T47D (cell line): ENCODE data around the gene VWA1.
"Not testable (repeated sequence)": the region's sequence is repeated elsewhere in the genome, so short reads cannot be mapped to it uniquely, and the experiment has no call there.

Experiments
- DNase-seq, 2 experiments: peaks; one replicate each; pipeline versions ENCODE4 v3.0.0 to v3.0.0-alpha.2; 2011 to 2012; ENCODE audit warnings: low read depth in 1 of 2, low spot score in 1 of 2
- JUND ChIP-seq: IDR thresholded peaks from 2 replicates; pipeline ENCODE4 v1.6.1; 2012; ENCODE audit warnings: low read depth
- in situ Hi-C: cut with HindIII; loops from 2 replicates; pipeline ENCODE4 v1.10.0; 2016; ENCODE audit warnings: low sequenced_read_pairs, low pct_unique_long_range_greater_than_20kb

The VWA1 gene

DNA sequence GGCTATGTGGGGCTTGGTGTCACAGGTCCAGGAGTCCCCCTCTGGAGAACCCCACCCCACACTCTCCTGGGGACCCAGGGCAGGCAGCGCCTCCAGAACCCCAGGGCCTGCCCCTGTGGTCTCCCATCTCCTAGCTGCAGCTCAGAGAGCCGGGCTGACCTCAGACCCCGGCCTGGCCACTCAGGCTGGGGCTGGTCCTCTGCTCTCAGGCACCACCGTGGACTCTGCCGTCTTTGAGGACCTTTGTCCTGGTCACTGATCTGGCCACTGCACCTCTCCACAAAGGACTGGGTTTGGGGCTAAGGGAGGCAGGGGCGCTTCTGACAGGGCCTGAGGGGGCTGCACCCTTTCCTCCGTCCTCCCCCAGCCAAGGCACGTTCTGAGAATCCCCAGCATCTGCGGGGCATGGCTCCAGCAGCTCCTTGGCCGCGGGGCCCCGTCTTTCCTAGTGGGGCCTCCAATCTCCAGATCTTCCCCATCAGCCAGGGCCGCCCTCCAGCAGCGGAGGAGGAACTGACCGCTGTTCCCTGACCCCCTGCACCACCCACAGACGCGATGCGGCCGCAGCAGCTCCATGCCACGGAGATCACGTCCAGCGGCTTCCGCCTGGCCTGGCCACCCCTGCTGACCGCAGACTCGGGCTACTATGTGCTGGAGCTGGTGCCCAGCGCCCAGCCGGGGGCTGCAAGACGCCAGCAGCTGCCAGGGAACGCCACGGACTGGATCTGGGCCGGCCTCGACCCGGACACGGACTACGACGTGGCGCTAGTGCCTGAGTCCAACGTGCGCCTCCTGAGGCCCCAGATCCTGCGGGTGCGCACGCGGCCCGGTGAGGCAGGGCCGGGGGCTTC is 3.3 kb downstream of the VWA1 start:
- no peak for TF ChIP-seq JUND
- in situ Hi-C loops = no loop called here
- no peak for DNase-seq

DNA sequence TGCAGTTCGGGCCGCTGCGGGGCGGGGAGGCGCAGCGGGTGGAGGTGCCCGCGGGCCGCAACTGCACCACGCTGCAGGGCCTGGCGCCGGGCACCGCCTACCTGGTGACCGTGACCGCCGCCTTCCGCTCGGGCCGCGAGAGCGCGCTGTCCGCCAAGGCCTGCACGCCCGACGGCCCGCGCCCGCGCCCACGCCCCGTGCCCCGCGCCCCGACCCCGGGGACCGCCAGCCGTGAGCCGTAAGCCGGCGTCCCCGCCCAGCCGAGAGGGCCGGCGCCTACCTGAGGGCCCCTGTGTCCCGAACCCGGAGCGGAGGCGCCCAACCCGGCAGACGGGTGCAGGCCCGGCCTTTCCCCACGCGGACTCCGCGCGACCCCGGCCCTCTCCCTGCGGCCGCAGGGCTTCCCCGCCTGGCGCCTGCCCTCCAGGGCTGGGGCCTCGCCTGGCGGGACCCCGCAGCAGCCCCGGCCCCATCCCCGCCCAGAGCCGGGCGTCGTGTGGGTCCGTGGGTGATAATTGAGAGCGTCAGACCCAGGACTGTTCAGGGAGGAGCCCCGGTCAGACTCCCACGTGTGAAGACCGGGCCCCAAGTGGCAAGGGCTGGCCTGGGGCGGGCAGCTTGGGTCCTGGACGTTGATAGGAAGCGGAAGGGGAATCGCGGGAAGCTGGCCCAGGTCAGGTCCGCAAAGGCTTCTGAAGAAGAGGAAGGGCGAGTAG is 4.2 kb downstream of the VWA1 start:
- no peak for DNase-seq
- in situ Hi-C loops = no loop called here
- TF ChIP-seq JUND = no peak

DNA sequence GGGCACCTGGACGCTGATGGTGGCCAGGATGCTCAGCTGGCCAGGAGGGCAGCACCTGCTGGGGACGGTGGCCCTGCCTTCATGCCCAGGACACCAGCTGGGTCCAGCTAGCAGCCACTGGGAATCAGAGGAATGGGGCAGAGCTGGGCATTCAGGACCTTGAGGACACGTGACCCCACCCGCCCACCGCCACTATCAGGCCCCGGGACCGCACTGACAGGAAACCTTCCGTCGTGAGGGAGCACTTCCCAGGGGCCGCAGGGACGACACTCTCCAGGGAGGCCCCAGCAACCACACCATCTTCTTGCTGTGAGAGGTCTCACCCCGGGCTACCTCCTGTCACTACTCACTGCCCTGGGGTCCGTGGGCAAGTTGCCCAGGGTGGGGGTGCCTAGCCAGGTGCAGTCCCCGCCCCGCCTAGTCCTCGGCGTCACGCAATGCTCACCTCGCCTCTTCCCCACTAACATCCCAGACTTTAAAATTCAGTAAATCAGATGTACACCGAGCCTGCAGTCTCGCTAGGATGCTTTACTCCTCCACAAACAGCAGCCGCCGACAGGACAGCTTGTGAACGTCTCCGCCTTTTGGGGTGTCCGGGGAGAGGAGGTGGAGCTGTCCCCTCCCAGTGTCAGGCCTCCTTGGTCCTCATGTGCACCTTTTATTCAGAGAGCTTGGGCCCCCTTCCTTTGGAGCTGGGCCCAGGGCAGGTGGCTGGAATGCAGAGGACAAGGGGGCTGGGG is 4.9 kb downstream of the VWA1 start:
- DNase-seq = no peak
- in situ Hi-C loops = no loop called here

DNA sequence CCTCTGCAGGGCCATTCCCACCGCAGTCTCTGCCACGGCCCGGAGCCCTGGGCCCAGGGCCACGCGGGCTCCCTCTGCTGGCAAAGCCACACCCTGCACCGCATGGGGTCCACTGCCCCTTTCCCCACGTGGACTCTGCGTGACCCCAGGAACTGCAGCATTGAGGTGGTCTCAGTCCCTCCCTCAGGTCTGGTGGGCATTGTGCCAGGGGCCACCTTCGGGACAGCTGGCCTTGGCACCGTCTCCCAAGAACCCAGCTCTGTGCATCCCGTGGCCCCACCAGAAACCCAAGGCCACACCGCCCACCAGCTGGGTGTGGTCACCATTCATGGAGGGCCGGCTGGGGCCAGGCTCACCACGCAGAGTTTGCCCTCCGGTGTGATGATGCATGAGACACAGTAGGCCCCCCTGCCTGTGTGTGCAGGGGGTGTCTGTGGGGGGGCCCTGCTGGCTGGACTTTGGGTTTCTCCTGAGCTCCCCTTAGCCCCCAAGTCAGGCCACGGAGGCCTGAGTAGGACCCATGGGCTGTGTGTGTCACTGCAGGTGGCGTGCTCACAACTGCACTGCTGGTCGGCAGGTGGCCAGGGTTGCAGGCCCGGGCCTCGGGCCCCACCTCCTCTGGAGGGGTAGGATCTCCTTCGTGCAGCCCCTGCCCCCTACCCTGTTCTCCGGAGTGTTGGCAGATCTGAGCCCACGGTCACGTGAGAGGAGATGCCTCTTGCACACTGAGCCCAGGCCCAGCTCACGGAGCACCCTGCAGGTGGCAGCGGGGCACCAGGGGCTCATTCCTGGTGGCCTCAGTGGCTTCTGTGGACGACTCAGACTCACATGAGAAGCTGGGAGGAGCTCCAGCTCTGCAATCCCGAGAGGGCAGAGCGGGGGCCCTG is 5.8 kb downstream of the VWA1 start:
- in situ Hi-C loops = no loop called here
- peak in 1 of 2 experiments; percentile 41 for DNase-seq
- TF ChIP-seq JUND = no peak

More for the DNA sequence above, 4.9 kb downstream of the VWA1 start:
- TF ChIP-seq JUND = no peak

DNA sequence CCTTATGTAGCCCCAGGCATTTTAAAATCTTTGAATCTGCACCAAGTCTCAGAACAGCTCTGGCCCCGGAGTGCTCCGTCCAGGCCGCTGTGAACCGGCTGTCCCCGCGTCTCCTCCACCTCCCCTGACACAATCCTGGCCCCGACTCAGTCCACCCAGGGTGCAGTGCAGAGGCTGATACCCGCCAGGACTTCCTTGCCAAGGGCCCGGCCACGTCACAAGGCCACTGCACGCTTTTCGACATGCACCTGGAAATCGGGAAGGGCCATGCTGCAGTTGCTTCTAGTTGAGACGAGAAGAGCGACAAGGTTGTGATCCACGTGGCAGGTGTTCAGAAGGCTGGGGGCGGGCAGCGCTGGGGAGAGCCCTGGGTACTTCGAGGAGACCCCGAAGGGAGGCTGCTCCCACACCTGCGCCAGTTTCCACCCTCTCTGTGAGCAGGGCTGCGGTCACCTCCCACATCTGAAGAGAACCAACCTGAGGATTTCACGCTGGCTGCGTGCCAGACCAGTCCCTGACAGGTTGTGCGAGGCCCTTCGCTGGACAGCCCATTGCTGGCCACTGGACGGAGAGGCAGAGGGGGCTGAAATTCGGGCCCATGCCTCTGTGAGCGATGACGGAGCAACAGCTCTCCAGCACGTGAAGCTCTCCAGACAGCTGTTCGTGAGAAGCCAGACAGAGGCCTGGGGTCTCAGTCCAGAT is 6.7 kb downstream of the VWA1 start:
- DNase-seq = no peak
- no peak for TF ChIP-seq JUND
- in situ Hi-C loops = no loop called here

DNA sequence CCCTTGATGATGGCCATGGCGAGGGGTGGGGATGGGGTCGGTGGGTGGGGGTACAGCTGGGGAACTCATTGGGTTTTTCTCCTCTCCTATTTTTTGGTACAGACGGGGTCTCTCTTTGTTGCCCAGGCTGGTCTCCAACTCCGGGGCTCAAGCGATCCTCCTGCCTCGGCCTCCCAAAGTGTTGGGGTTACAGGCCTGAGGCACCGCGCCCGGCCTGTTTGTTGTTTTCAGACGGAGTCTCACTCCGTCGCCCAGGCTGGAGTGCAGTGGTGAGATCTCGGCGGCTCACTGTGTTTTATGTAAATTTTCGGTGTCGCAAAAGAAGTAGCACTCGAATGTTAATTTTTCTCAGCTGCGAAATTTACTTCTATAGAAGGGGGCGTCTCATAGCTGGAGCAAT is 11.1 kb downstream of the VWA1 start:
- DNase-seq, in situ Hi-C loops: not testable (repeated sequence)

DNA sequence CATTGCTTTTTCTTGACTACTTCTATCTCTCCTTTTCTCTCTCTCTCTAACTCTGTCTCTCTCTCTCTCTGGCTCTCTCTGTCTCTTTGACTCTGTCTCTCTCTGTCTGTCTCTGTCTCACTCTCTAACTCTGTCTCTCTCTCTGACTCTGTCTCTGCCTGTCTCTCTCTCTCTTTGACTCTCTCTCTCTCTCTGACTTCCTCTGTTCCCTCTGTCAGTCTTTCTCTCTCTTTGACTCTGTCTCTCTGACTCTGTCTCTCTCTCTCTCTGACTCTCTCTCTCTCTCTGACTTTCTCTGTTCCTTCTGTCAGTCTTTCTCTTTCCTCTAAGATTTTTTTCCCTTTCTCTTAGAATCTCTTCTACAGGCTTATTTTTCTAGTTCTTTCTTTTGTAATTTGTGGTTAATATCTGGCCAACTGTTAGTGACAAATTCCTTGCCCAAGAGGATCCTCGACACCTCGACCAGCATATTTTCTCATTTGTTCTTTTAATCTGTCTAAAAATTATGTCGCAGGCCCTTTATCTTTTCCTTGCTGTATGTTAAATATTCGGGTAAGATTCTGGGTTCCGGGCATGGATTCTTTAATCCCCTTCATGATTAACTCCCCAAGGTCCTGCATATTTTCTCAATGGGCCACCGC is 13.7 kb downstream of the VWA1 start, which contains the start of gene ATAD3C:
TSS of gene ATAD3C (plus strand) at position 591 of the 641 bp plus-strand sequence. CDS start 995 bp downstream, outside the sequence.
- no peak for TF ChIP-seq JUND
- in situ Hi-C loops = no loop called here
- no peak for DNase-seq

DNA sequence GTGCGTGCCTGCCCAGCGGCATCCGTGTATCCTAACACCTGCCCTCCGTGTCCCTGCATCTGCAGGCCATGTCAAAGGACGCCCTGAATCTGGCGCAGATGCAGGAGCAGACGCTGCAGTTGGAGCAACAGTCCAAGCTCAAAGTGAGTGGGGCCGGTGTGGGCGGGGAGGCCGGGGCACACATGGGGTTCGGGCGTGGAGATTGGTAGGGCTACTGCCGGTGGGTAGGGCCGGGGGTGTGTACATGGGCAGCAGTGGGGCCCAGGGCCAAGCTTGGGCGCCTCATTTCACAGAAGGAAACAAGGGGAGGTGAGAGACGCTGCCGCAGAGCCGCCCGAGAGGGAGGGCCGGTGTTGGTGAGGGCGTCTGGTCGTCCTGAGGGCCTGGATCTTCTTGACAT is 15.1 kb downstream of the VWA1 start:
- in situ Hi-C loops, DNase-seq: not testable (repeated sequence)

DNA sequence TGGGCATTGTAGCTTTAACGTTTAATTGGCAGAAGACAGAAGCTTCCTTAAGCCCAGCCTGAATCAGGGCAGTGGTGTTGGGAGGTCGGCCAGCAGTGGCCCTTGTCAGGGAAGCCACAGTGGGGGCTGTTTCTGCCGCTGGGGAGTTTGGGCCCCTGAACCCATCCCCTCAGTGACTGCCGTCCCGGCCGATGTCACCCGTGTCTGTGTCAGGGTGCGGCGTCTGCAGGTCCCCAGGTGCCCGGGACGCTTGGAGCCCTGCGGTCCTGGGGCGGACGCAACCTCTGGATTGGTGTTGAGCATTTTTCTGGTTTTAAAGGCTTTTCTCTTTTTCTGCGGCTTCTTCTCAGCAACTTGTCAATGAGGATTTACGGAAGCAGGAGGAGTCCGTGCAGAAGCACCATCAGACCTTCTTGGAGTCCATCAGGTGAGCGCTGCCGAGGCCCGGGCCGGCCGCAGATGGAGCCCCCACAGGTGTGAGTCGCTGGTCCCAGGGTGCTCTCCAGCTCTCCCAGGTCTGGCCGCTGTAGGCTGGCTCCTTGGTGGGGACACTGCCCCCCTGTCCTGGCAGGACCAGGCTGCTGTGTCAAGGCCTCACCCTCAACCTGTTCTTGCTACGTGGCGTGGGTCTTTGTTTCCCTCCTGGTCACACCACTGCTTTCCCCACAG is 16.3 kb downstream of the VWA1 start:
- no peak for DNase-seq
- in situ Hi-C loops = no loop called here
- TF ChIP-seq JUND = no peak

DNA sequence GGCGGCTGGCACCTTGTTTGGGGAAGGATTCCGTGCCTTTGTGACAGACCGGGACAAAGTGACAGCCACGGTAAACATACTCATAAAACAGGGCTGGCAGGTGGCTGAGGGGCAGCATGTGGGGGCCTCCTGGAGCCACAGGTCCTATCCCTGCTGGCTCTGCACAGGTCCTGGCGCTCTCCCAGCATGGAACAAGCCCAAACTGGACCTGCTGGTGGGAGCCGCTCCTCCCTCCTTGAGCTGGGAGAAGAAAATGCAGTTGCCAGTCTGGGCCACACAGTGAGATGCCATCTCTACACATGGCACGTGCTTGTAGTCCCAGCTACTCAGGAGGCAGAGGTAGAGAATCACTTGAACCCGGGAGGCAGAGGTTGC is 16.9 kb downstream of the VWA1 start:
- in situ Hi-C loops = not testable (repeated sequence)

DNA sequence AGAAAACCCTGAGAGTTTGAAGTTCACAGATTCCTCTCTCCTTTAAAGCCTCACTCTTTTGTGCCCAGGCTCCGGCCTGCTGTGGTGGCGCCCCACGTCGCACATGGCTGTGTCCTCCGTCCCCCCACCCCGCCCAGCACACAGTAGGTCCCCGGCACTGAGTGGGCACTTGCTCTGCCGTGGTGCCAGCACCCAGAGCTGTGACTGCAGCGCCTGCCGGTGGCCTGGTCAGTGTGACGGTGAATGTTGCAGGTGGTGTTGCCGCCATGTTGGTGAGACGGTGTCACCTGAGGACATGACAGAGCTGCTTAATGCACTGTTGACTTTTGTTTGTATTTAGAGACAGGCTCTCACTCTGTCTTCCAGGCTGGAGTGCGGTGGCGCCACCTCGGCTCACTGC is 17.4 kb downstream of the VWA1 start:
- TF ChIP-seq JUND = no peak
- in situ Hi-C loops = no loop called here
- DNase-seq = no peak

More for the DNA sequence above, 16.9 kb downstream of the VWA1 start:
- peak in 1 of 2 experiments; percentile 41 for DNase-seq

DNA sequence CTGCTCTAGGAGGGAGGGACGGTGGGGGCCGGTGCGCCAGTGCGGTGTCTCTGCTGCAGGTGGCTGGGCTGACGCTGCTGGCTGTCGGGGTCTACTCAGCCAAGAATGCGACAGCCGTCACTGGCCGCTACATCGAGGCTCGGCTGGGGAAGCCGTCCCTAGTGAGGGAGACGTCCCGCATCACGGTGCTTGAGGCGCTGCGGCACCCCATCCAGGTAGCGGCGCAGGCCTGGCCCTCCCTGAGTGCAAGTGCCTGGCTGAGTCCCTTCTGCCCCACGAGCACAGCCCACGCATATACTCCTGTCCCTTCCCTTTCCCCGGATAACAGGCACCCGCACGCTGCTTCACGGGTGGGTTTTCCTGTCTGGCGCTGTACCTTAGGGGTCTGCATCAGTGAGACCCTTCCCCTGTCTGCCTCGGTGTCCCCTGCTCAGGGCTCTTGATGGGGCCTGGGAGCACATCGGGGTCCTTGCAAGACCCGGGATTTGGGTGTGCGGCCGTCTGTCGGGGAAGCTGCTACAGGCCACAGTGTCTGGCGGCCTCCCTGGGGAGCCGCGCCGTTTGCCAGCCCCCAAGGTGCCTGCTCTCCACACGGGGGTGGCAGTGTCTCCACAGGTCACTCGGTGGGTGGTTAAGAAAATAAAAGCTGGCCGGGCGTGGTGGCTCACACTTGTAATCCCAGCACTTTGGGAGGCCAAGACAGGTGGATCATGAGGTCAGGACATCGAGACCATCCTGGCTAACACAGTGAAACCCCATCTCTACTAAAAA is 19.0 kb downstream of the VWA1 start:
- DNase-seq, in situ Hi-C loops: not testable (repeated sequence)
